ENCODE results near the gene ABHD11.

GRCh38 chr7:73742338-73742752 is 3.7 kb upstream of the ABHD11 start:
- no peak for TF ChIP-seq MAZ (IDR thresholded peaks at IDR 0.05; ENCODE audit: borderline replicate concordance, low read depth, low read length)
- TF ChIP-seq CTCF (conservative IDR thresholded peaks at IDR 0.05; ENCODE audit: low read depth, low read length), result no peak
- no peak for TF ChIP-seq FOS (IDR thresholded peaks at IDR 0.05; ENCODE audit: low read depth, low read length)
- TF ChIP-seq NFE2L2 (IDR thresholded peaks at IDR 0.05; ENCODE audit: low read depth, low read length), result no peak
- no peak for TF ChIP-seq RCOR1 (IDR thresholded peaks at IDR 0.05; ENCODE audit: insufficient replicate concordance, low read length)
- TF ChIP-seq POLR2A (IDR thresholded peaks at IDR 0.05; ENCODE audit: low read depth, low read length), result no peak
- no peak for TF ChIP-seq CEBPB (IDR thresholded peaks at IDR 0.05; ENCODE audit: low read depth, low read length)
- no peak for TF ChIP-seq RAD21 (IDR thresholded peaks at IDR 0.05; ENCODE audit: low read length)
- no peak for TF ChIP-seq MAFK (IDR thresholded peaks at IDR 0.05; ENCODE audit: low read depth, low read length)
- no peak for TF ChIP-seq SMC3 (IDR thresholded peaks at IDR 0.05; ENCODE audit: low read depth, low read length)
- TF ChIP-seq CHD1 (IDR thresholded peaks at IDR 0.05; ENCODE audit: low read depth, low read length), result no peak
- no peak for TF ChIP-seq RFX5 (IDR thresholded peaks at IDR 0.05; ENCODE audit: low read depth, low read length)
- no peak for TF ChIP-seq BHLHE40 (IDR thresholded peaks at IDR 0.05; ENCODE audit: low read depth, low read length)

Measured in IMR-90 (cell line).